NCI-H446 (cell line): ENCODE results near the gene TMEM242.
A peak's percentile ranks its signal among the peaks of the same experiment; 100 is the strongest.

Experiments used
- DNase-seq, 2 experiments: peaks; one replicate each; lab custom pipeline; 2025; lab: John Stamatoyannopoulos, UW

TMEM242 gene

GRCh38 chr6:157288575-157288974 lies 34.7 kb downstream of the TMEM242 start:
- DNase-seq = no peak

GRCh38 chr6:157287923-157288322 lies 35.4 kb downstream of the TMEM242 start:
- DNase-seq = no peak

GRCh38 chr6:157287247-157287850 lies 36.0 kb downstream of the TMEM242 start:
- no peak for DNase-seq

GRCh38 chr6:157285422-157285779 lies 37.9 kb downstream of the TMEM242 start:
- DNase-seq = no peak

GRCh38 chr6:157284738-157285421 lies 38.4 kb downstream of the TMEM242 start:
- no peak for DNase-seq

- DNase-seq = no peak
Observed at GRCh38 chr6:157283900-157284737, 39.2 kb downstream of the TMEM242 start.

GRCh38 chr6:157283330-157283898 lies 39.9 kb downstream of the TMEM242 start:
- DNase-seq = no peak

GRCh38 chr6:157282284-157282683 lies 41.0 kb downstream of the TMEM242 start:
- DNase-seq = no peak

- DNase-seq = no peak
Observed at GRCh38 chr6:157281570-157281969, 41.7 kb downstream of the TMEM242 start.

GRCh38 chr6:157280947-157281346 lies 42.4 kb downstream of the TMEM242 start:
- no peak for DNase-seq

GRCh38 chr6:157280157-157280556 lies 43.2 kb downstream of the TMEM242 start:
- no peak for DNase-seq

- DNase-seq = no peak
Observed at GRCh38 chr6:157278171-157278570, 45.1 kb downstream of the TMEM242 start.

- DNase-seq = no peak
Observed at GRCh38 chr6:157276731-157277130, 46.6 kb downstream of the TMEM242 start.

- no peak for DNase-seq
Observed at GRCh38 chr6:157276134-157276532, 47.2 kb downstream of the TMEM242 start.

- peak in 1 of 2 experiments; percentile 60 for DNase-seq
Observed at GRCh38 chr6:157274471-157275226, 48.7 kb downstream of the TMEM242 start.

GRCh38 chr6:157273756-157274470 lies 49.4 kb downstream of the TMEM242 start:
- no peak for DNase-seq

- DNase-seq = no peak
Observed at GRCh38 chr6:157272866-157273755, 50.2 kb downstream of the TMEM242 start.

GRCh38 chr6:157272372-157272771 lies 50.9 kb downstream of the TMEM242 start:
- no peak for DNase-seq

GRCh38 chr6:157271911-157272310 lies 51.4 kb downstream of the TMEM242 start:
- no peak for DNase-seq

GRCh38 chr6:157271441-157271840 lies 51.9 kb downstream of the TMEM242 start:
- no peak for DNase-seq
